NCI-H446 treated with DMSO at 0.1 percent for 48 hours (cell line): ENCODE results near the gene COL18A1.
"Not testable (repeated sequence)": the region's sequence is repeated elsewhere in the genome, so short reads cannot be mapped to it uniquely, and the experiment has no call there.

Experiments
- DNase-seq: peaks from one replicate; lab custom pipeline; 2025; lab: John Stamatoyannopoulos, UW

The COL18A1 gene

DNA sequence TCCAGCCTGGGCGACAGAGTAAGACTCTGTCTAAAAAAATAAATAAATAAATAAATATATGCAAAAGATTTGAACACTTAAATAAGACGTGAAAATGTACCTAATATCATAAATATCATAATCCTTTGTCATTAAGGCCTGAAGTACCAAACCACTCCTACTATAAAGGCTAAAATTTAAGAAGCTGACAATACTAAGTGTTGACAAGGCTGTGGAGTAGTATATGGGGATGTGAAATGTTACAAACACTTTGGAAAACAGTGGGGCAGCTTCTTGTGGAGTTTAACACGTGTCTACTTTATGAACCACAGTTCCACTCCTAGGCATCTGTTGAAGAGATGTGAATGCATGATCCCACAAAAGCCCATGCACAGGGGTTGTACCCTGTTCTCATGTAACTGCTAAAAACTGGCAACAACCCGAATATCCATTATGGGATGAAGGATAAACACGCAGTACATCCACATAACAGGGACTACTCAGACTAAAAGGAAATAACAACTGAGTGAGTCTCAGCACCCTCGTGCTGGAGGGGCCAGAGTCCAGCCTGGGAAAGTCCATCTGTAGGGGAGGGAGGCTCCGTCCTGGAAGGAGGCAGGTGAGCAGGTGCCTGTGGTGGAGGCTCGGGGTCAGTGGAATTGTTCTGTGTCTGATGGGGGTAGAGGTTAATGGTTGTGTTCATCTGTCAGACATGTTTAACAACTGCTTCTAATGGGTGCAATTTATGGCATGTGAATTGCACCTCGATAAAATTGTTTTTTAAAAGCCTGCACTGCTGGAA, 143.9 kb downstream of the COL18A1 start:
- DNase-seq: no peak

DNA sequence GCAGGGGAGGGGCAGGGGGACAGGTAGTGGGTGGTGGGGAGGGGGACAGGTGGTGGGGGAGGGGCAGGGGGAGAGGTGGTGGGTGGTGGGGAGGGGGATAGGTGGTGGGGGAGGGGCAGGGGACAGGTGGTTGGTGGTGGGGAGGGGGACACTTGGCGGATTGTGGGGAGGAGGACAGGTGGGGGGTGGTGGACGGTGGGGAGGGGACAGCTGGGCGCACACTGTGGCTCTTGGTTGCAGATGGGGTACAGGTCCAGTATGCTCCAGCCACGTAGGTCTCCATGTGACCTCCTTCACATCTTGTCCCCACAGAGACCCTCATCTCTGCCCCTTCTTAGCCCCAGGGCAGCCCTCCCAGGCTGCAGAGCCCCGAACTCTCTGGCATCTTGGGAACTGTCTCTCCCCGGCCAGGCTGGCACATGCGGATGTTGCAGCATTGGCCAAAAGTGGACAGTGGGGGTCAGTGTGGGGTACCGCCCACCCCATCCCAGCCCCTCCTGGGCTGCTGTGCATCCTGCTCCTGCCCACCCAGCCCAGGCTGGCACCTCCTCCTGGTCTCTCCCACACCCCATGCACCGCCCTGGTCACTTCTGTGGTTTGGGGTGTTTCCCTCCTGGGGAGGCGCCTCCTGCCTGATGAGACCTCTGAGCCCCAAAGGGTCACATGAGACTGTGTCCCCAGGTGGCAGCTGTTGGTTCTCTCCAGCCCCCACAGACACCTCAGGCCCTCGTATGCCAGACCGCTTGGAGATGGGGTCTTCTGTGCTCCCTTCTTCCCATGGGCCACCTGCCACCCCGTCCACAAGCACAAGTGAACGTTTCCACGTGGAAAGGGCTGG, 144.9 kb downstream of the COL18A1 start:
- no peak for DNase-seq

DNA sequence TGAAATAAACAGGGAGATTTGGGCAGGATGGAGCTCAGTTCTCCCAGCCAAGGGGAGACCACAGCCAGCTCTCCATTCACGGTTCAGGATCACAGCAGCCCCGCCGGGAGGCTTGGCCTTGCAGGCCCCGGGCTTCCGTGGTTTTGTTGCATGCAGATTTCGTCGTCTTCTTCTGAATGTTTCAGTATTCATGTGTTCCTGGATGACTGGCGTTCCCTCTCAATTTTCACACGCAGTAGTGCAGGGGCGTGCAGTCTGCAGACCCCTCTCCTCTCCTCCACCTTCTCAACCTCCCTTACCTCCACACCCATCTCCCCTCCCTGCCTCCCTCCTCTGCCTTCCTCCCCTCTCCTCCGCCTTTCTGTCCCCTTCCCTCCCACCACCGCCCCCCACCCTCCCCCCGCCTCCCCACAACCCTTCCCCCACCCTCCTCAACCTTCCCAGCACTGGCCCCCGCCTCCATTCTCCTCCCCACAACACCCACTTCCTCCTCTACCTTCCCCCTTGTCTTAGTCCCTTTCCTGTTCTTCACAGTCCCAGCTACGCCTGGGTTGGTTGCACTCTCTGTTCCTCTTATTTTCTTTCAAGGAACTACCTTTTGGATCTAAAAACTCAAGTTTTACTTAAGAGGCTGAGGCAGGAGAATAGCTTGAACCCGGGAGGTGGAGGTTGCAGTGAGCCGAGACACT, 145.7 kb downstream of the COL18A1 start:
- no peak for DNase-seq

DNA sequence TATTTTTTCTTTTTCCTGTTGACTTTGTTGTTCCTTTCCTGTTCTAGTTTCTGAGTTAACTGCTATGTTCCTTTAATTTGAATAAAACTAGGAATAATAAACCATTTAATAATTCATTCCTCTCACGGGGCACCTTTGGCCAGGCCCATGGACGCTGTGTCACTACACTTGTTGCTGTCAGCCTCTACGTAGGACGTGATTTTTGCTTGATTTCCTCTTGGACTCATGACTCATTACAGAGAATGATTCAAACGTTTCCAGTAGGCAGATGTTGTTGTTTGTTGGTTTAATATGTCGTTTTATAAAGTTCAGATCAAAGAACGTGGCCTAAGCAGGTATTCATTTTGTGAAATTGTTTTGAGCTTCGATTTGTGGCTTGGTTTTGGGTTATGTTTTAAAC, 146.4 kb downstream of the COL18A1 start:
- no peak for DNase-seq

DNA sequence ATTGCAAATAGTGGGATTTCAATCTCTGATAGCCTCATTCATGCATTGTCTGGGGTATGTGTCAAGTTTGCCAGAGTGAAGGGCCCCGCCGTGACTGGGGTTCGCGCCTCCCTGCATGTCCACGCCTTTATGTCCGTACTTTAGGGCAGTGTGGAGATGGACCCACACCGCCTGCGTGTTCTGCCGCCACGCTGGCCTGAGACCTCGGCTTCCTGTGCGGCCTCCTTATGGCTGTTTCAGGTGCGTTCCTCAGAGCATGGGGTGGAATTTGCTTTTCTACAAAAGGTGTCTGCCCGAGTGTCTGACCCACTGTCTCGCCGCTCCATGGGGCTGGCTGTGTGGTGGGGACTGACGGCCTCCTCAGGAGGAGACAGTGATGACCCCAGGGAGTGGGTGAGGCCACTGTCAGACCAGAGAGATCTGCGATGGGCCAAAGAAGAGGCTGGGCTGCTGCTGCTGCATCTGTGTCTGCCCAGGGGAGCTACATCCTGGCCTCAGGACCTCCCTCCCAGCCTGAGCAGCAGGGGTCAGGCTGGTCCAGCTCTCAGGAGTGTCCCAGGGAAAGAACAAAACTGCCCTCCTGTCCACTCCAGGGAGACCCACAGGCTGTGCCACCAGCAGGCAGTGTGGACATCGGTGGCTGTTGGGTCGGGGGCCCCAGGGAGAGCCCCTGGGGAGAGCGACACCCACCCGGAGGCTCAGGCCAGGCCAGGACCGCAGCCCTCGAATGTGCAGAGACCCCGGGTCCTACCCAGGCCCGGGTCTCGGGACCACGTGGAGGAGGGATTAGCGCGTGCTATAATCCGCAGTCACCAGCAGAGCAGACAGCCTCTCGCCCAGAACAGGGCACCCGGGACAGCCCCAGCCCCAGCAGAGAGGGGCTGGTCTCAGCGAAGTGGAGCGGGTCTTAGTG, 147.1 kb downstream of the COL18A1 start:
- DNase-seq: no peak

DNA sequence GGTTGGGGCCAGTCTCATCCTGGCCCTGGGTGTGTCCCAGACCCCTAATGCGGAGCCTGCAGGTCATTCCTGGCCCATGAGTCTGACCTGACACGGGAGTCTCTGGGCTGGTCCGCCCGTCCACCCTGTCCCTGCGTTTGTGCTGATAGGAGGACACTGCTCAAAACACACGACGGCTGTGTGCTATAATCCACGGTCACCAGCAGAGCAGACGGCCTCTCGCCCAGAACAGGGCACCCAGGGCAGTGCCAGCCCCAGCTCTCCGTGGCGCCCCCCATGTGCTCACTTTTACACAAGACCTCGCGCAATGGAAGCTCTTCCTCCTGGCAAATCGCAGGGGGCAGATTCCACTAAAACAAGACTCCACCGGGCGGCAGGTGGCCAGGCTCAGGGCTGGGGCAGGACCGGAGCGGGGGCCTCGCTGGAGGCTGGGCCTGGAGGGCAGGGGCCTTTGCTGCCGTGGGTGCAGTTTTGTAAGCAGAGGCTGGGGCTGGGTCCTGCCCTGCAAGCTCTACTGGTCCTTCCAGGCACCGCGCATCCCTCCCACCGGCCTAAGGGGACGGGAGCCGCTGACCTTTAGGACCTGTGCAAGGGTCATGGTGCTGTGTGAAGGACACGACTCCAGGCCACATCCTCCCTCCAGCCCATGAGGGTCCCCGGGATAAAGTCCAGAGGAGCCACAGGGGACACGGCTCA, 147.9 kb downstream of the COL18A1 start:
- DNase-seq: no peak

DNA sequence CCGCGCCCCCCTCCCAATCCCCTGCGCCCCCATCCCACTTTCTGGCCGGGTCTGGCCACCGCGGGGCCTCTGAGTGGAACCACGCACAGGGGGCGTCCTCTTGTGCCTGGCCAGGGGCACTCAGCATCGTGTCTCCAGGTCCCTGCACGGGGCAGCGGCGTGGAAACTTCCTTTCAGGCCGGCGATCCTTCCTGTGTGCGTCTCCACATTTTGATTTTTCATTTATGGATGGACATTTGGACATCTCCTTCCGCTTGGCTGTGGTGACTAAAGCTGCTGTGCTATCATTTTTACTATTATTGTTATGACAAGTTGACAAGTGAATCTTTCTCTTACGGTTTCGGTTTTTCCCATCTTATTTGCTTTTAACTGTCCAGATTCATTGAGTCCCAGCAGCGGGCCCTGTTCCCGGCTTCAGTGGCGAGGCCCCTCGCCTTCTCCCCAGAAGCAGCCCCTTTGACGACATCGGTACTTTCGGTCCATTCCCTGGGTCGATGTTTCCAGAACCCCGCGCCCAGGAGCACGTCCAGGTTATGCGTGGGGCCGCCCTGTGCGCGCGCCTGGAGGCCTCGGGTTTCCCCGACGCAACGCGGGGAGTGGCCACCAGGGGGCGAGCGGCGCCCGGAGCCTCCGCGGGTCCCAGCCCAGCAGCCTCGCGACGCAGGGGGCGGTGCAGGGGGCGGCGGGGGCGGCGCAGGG, 149.7 kb downstream of the COL18A1 start:
- DNase-seq: peak; percentile 7

DNA sequence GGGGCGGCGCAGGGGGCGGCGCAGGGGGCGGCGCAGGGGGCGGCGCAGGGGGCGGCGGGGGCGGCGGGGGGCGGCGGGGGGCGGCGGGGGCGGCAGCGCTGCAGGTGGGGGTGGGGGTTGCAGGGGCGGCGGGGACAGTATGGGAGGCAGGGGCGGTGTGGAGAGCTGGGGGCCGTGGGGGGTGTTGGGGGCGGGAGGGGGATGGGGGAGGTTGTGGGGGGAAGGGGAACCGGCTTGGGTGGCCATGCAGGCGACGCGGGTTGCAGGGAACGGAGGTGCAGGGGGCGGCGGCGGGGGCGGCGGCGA, 150.2 kb downstream of the COL18A1 start:
- no peak for DNase-seq

DNA sequence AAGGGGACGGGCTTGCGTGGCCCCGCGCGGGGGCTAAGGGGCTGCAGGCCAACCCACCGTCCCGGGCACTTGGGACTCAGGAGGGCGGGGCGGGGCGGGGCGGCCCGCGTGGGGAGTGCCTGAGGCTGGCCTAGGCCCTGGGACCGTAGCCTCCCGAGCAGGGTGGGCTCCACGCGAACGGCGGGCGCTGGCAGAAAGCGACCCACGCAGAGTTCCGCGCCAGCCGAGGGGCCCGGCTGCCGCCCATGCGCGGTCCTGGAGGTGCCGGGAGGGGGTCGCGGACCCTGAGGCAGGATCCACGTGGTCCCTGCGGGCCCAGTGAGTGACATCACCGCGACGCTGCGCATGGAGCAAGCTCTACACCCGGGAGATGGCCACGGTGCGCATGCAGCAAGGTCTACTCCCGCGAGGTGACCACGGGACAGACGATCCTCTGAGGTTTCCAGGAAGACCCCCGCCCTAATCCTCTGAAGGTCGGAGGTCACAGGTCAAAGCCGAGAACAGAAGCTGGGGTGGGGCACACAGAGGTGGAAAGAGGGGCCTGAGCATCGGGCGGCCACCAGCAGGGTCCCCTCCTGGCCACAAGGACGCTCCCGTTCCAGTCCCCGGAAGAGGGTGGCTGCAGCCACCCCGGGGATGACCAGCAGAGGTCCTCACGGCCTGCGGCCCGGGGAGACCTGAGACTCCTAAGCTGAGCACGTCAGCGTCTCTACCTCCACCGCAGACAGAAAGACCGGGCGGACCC, 150.8 kb downstream of the COL18A1 start:
- no peak for DNase-seq

DNA sequence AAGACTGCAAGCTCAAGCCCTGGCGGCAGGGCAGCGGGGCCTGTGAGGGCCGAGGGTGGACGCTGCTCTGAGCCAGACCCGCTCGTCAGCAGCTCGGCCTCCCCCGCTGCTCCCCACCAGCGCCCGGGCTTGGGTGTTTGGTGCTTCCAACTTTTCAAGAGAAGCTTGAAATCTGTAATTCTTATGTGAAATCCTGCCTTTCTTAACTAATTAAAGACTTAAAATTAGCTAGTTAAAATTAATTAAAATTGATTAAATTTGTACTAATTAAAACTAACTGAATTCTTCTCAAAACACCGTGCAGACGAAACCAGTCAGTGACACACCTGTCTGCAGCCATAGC, 151.3 kb downstream of the COL18A1 start:
- no peak for DNase-seq

DNA sequence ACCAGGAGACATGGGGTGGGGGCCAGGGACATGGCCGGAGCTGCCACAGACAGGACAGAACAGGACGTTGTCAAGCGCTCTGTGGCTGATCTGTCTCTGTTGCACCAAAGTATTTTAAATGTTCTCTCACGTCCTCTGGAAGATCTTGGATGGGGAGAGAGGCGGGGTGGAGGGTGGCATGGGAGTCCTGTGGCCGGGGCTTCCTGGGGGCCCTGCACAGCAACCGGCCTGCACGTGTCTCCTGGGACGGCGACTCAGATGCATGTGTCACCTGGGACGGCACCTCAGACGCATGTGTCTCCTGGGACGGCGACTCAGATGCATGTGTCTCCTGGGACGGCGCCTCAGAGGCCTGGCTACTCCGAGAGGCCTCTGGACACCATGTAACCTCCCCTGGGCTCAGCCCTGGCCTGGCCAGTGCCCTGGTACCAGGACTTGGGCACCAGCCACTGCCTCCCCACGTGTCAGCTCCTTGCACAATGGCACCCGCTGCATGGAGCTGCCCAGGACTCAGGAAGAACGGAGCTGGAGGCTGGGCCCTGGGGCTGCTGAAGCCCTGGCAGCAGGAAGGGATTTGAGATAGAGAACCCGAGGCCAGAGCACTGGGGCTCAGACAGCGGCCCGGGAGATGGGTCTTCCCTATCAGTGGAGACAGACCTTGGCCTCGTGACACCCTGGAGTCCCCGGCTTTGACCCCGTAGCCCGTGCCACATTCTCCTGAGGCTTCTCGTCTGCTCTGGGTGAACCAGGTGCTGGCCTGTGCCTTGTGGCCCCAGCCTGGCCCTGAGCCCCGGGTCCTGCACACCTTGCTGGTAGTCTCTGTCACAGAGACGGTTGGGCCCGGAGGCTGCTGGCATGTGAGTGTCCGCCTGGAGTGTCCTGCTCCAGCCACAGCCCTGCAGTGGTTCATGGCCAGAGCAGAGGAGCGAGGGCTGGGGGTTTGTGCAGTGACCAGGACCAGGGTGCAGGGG, 152.0 kb downstream of the COL18A1 start:
- no peak for DNase-seq

DNA sequence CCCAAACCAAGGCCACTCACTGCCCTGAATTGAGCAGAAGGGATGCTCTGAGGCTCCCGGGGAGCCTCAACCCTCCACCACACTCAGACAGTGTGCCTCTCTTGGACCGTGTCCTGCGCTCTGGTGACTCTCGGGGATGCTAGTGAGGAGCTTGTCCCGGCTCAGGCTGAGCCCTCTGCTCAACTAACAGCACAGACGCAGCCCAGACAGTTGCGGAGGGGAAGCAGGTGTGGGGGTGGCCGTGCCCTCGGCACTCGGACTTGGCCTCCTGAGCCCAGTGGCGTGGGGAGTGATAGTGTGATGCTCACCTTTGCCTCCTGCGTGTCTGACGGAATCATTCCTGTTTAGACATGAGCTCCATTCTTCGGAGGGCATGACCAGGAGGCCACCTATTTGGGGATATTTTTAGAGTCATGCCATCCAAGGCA, 152.7 kb downstream of the COL18A1 start:
- DNase-seq: no peak

DNA sequence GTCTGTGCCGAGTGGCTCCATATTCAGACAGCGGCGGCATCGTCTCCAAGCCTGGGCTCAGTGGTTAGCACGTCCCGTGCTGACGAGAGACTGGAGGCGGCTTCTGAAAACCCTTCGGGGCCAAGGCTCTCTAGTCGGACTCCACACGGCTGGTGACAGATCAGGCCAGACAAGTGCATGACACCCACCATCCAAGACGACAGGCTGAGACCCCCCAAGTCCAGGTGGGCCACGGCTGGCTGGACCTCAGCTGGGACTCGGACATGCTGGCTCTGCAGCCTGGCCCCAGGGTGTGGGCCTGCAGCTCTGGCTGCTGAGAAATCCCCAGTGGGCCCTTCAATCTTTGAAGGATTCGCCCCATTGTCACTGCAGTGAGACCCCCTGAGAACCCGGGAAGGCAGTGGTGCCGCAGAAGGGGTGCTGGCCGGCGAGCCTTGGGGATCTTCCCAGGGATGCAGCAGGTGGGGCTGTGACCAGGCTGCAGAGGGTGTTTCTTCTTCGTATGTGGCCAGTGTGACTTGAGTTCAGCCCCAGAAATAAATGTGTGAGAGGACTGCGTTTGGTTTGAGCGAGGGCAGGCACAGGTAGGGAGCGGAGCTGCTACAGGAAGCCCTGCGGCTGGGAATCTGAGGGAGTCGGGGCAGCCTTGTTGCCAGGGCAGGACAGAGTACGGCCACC, 153.2 kb downstream of the COL18A1 start:
- no peak for DNase-seq

DNA sequence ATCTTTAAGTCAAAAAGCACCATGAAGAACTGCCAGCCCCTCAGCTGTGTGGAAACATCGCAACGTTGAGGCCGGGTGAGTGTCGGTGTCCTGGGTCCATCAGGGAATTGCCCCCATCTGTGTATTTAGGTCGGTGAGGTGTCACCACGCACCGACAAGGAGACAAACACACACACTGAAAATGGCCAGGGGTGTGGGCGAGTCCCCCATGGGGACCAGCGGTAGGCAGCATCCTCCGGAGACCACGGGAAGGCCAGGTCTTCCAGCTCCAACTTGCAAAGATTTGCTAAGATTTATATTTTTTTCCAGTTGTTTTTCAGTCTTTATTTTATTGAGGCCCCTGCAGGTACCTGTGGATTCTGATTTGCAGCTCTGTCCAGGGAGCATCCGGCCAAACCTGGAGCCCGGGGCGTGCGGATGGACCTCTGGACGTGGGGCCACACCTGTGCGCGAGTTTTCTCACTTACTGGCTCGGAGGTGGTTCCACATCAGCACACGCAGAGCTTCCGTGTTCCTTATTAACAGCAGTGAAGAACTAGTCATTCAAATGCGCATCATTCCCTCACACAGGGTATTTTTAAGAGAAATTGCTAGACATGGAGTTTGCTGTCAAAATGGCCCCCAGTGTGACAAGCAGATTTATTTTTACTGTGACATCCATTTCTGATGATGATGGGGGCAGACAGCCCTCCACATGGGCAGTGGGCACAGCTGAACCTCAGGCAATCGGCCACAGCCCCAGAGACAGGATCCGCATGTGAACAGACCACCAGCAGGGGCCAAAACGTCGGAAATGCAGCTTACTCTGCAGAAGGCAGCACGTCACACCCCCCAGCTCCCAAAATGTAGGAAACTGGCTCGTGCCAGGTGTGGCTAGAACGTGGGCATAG, 154.5 kb downstream of the COL18A1 start:
- DNase-seq: no peak

DNA sequence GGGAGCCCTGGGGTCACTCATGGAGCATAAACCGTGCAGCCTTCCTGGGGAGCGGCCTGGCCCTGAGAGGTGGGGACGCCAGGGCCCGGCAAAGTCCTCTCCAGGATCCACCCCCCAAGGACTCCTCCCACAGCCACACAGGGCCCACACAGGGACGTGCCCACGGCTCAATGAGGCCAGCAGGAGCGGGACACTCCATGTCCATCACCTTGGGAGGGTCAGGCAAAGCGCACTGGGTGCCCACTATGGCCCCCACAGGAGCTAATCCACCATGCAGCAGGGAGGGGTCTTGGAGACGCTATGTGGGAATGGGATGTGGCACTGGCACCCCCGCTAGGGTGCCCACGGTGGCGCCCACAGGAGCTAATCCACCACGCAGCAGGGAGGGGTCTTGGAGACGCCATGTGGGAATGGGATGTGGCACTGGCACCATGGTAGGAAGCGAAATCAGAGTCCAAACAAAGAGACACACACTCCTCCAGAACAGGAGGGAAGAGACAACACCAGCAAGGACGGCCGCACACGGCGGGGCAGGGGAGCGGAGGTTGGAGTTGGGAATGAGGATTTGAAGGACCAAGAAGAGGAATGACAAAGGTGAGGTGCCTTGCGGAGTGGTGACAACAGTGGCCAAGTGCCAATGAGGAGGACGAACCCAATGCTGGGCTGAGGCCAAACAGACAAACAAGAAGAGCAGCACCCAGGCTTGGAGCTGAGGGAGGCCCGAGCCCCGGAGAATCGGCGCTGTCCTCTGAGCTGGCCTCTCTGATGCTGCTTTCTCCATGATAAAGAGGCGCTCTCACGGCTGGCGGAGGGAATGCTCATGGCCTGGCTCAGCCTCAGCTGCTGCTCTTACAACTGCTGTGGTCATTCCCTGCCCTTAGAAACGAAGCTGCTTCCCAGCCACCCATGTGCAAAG, 155.4 kb downstream of the COL18A1 start:
- DNase-seq: no peak

DNA sequence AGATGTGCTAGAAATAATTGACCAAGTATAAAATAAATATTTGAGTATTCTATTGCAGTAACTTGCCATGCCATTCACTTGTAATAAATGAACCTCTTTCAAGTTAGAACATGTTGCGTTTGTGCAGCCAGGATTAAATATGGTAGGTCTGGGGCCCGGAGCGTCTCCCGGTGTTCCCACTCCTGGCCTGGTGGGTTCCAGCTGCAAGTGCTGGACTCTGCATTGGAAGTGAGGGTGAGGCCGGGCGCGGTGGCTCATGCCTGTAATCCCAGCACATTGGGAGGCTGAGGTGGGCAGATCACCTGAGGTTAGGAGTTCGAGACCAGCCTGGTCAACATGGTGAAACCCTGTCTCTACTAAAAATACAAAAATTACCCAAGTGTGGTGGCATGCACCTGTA, 156.3 kb downstream of the COL18A1 start:
- not testable (repeated sequence) for DNase-seq
